HG03280 (cell line): ENCODE measurements around the gene SLC26A3.
"Not testable (repeated sequence)": the region's sequence is repeated elsewhere in the genome, so short reads cannot be mapped to it uniquely, and the experiment has no call there.

Experiments
- ATAC-seq: cut with Tn5 transposase; IDR thresholded peaks from one replicate; pipeline ENCODE4 v1.9.1; 2021; ENCODE audit warnings: mild to moderate bottlenecking, moderate library complexity; ENCODE audit not compliant: unreplicated experiment

SLC26A3 gene

GRCh38 chr7:107803009-107803610, at the start of gene SLC26A3:
Gene SLC26A3 (minus strand): TSS chr7:107803223. CDS start chr7:107794509, 8,714 bp downstream.
- no peak for ATAC-seq

DNA sequence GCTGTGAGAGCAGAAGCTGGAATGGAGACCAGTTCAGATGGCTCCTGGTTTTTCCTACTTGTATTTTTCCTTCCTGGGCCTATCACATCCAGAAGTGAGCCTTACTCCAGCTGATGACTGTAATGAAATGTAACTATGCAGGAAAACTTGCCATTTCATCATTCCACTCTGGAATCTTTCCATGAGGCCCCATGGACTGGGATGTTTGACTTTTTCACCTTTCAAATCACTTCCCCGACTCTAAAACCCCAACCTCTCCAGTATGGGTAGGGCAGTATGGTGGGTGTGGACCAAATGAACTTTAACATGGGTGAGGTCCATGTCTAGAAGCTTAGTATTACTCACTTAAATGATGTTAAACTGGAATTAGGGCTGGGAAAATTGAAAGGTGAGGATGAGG, 47.6 kb upstream of the SLC26A3 start:
- ATAC-seq: no peak

DNA sequence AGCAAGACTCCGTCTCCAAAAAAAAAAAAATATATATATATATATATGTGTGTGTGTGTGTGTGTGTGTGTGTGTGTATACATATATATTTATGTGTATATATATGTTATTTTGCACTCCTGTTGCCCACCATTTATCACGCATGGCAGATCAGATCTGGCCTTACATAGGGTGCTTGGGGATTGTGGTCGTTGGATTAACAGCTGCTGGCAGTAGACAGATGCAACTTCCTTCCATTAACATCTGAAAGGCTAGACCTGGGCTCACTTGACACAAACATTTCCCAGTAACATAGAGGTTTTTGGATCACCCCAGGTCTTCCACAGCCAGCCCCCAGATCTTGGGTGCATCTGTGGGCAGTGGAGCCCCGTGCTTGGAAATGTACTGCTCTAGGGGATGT, 47.2 kb upstream of the SLC26A3 start:
- ATAC-seq: no peak

- not testable (repeated sequence) for ATAC-seq
These were observed 45.2 kb upstream of the SLC26A3 start for GRCh38 chr7:107848211-107848610.

- ATAC-seq: not testable (repeated sequence)
These were observed 44.8 kb upstream of the SLC26A3 start for GRCh38 chr7:107847836-107848175.

DNA sequence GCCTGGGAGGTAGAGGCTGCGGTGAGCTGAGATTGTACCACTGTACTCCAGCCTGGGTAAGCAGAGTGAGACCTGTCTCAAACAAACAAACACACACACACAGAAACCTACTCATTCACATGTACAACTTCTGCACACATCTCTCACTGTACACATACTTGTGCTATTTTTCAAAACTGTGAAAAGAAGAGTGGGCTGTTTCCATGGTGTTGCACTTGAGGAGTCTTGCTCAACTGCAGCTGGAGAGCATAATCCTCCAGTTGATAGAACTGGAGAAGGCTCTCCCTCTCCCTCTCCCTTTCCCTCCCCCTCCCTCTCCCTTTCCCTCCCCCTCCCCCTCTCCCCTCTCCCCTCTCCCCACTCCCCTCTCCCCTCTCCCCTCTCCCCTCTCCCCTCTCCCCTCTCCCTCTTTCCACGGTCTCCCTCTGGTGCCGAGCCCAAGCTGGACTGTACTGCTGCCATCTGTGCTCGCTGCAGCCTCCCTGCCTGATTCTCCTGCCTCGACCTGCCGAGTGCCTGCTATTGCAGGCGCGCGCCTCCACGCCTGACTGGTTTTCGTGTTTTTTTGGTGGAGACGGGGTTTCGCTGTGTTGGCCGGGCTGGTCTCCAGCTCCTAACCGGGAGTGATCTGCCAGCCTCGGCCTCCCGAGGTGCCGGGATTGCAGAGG, 44.3 kb upstream of the SLC26A3 start:
- ATAC-seq: no peak

GRCh38 chr7:107846324-107846723, 43.3 kb upstream of the SLC26A3 start:
- no peak for ATAC-seq

DNA sequence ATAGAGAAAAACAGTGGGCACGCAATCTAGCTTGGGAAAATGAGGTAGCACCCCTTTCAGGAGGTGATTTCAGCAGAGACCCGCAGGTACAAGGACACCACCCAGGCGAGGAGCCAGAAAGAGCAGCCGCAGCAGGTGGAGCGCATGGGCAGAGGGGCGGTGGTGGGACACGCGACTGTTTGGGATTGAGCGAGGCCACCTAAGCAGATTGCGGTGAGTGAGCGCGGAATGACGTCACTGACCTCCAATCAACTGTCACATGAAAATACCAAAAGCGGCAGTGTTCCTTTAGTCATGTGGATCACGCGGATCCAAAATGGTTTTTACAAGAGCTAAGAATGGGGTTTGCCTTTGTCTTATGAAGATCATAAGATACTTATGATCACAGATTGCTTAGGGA, 40.2 kb upstream of the SLC26A3 start:
- no peak for ATAC-seq

DNA sequence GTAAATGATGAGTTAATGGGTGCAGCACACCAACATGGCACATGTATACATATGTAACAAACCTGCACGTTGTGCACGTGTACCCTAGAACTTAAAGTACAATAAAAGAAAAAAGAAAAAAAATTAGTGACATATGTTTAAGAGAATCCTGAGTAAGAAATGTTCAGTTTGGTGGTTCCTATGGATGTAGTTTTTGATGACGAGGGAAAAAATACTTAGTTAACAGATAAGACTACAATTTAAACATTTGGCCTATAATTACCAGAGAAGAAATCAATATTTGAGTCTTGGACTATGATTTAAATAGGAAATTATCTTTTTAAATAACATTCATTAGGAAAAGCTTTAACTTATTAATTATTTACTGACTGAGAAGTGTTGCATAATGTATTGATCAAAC, 39.2 kb upstream of the SLC26A3 start:
- ATAC-seq: no peak

DNA sequence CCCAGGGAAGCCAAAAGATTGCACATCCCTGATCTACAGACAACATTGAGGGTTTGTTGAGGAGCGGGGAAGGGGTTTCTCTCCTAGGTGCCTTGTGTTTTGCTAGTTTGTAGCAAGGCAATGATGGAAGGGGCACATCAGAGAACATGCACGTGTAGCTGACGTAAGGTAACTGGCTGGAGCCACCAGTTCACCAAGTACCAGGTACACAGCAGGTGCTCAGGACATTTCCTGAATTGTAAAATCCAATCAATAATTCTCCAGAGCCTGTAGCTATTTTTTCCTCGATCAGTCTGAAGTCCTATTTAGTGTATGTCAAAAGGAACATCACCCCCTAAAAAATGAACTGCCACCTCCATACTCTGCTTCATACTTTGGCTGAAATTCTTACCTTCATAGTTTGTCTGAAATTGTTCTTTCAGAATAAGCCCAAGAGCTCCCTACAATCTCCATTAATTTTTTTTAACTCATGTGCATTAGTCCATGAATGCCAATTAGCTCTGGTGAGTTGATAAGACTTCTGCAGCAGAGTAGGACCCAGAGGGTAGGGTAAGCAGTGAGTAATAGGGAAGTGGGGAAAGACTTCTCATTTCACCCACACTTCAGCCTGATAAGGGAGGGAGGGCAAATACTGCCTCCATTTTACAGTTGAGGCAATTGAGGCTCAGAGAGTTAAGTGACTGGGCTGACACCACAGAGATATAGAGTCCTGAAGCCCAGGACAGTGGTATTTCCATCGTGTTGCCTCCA, 36.0 kb upstream of the SLC26A3 start:
- ATAC-seq: no peak

DNA sequence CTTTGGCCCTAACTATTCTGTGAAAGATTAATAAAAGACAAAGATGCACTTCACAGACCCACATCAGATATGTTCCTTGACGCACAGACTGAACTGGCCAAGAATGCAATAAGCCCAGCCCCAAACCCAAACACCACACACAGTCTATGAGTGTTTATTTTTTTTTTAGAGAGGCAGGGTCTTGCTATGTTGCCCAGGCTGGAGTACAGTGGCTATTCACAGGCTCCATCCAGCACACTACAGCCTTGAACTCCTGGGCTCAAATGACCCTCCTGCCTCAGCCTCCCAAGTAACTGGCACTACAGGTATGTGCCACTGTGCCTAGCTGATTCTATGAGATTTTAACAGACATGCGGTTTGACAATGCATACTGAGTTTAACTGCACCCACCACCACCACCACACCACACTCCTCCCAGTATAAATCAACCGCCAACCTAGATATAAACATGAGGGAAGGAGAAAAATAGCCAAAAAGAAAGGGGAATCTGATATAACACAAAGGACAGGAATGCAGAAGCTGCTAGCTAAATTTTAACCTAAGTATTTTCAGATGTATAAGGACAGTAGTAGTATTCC, 35.1 kb upstream of the SLC26A3 start:
- no peak for ATAC-seq

GRCh38 chr7:107837145-107837512, 34.1 kb upstream of the SLC26A3 start:
- ATAC-seq: no peak

DNA sequence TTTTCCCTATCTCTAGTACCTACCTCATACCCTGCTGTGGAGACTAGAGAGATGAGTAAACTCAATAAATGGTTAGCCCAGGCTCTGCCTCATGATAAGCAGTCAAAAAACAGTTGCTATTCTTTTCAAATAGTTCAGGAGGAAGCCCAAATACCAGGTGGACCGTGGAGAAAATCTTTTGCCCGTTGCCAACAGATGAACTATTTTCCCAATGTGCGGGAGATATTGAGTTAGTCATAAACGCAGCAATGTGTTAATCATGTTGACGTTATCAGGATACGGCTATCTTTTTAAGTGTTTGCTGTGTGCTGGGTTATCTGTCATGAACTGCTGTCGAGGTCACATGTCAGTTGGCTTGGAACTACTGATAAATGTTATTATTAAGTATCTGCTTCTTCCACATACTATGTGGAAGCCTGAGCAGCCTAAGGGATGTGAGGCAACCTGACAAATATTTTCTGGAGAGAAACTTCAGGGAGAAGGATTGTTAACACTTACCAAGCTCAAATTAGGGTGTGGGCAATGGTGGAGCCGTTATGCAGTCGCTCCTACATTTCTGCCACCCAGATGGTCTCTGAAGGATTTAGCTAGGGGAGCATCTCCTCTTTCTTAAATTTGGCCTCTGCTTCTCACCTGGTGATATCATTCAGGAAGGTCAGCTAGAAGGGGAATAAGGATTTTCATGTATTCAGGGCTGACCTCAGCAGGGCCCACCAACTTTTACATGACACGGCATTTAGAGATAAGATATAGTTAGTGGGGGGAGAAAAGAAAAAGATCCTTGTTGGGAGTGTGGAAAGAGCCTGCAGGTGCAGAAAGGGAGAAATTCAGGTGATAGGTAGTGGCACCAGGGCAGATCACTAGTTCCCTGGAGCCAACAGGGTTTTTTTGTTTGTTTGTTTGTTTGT, 33.5 kb upstream of the SLC26A3 start:
- ATAC-seq: no peak

GRCh38 chr7:107834401-107834800, 31.4 kb upstream of the SLC26A3 start:
- no peak for ATAC-seq

DNA sequence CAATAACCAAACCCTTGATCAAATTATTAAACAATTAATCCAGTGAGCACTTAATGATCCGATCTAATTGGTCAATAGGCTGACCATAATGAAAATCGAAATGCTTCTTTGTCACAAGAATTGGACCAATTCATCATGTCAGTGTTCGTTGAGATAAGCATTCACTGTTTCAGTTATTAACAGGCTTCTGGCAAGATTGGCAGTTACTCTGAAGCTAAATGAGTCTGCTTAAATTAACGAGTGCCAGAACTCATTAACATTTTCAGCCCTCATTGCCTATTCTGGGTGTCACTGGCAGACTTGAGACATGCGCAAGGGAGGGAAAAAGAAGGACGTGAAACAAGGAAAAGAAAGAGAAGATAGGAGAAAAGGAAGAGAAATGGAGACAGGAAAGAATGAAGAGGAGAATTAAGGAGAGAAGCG, 30.7 kb upstream of the SLC26A3 start:
- no peak for ATAC-seq

DNA sequence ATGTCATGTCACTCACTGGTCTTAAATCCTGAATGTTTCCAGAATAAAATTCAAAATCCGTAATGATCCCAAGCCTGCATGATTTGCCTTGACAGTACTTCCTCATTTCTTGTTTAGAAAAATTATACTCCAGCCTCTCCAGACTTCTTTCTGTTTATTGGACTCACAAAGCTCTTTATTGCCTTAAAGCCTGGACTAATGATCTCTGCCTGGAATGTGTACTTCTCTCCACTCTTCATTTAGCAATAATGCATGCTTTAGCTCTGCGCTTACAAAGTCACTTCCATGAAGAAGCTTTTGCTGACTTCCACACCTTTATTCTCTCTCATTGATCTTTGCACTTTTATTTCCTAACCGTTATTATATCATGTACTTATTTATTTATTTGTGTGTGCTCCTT, 27.4 kb upstream of the SLC26A3 start:
- ATAC-seq: no peak

DNA sequence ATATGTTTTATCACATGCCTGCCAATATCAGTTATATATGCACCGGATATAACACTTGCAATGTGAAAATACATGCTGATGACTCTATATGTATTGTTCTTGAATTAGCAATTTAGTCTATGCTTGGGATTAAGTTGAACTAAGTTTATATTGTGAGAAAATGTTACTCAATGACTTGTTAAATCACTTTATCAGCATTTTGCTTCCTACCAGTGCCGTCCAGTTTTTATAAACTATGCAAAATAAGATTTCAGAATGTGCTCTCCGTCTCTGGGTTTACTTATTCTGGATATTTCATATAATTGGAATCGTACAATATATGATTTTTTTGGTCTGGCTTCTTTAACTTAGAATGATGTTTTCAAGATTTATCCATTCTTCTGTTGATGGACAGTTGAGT, 25.5 kb upstream of the SLC26A3 start:
- ATAC-seq: no peak

GRCh38 chr7:107827501-107827900, 24.5 kb upstream of the SLC26A3 start:
- no peak for ATAC-seq

- ATAC-seq: no peak
These were observed 23.4 kb upstream of the SLC26A3 start for GRCh38 chr7:107826451-107826850.

- ATAC-seq: no peak
These were observed 21.8 kb upstream of the SLC26A3 start for GRCh38 chr7:107824858-107825257.

GRCh38 chr7:107818622-107819021, 15.6 kb upstream of the SLC26A3 start:
- no peak for ATAC-seq
